ENCODE results near the gene SLK. TPM values are rescaled to one million over a fixed set of nuclear protein-coding genes. Genes with fewer than 3 reads are reported as not detected.
A peak's percentile ranks its signal among the peaks of the same experiment; 100 is the strongest.

SLK gene
- total and polyA plus RNA-seq, 4 donors = 16.0 to 50.2 (median 33.3) TPM

- no peak overlapping the region for H3K27ac ChIP-seq (ENCODE audit: low read depth in 1 of 2, low read length in 2 of 2)
- no peaks in the 10 kb centered on the region for H3K9me3 ChIP-seq (ENCODE audit: control insufficient read depth, low read length)
- peaks cover 2 to 4% of the 10 kb centered on the region in 2 donors for H3K36me3 ChIP-seq (ENCODE audit: control insufficient read depth in 1 of 2, insufficient read depth in 2 of 2, low read length in 1 of 2)
- ATAC-seq (ENCODE audit: low FRiP score) (no peak), DNase-seq (no peak)
- H3K27me3 ChIP-seq (ENCODE audit: control insufficient read depth in 1 of 2, insufficient read depth in 2 of 2, low read length in 1 of 2) = no peaks in the 10 kb centered on the region
- intact Hi-C loops (cut with DNase I) = no loop called here
- 87 to 89% methylated on average over 2 of the region's 2 CpGs for WGBS, 2 donors
- no peaks in the 10 kb centered on the region for H3K4me1 ChIP-seq (ENCODE audit: control insufficient read depth in 1 of 2, insufficient read depth in 2 of 2, low read length in 2 of 2)
- no peak overlapping the region for H3K4me3 ChIP-seq (ENCODE audit: low read length in 2 of 2)
Observed at GRCh38 chr10:104014176-104014575, 47.2 kb downstream of the SLK start.

DNA sequence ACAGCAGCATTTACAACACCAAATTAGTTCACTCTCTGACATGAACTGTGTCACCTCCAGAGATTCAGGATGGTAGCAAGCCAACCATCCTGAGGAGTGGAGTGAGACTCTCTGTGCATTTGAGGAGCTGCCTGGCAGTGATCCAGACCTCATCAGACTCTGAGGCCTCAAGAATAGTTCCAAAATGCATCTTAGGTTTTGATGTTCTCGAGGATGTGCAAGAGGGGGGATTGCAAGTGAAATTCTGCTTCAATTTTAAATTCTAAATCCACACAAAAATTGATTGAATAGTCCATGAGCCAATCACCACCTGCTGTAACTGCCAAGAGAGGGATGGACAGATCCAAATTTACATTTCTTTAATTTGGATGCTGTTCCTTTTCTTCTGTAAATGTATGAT, 49.7 kb downstream of the SLK start:
- intact Hi-C loops (cut with DNase I) = no loop called here
- DNase-seq (no peak), ATAC-seq (ENCODE audit: low FRiP score) (no peak)
- Histone ChIP-seq H3K27me3 (ENCODE audit: control insufficient read depth in 1 of 2, insufficient read depth in 2 of 2, low read length in 1 of 2) (no peaks in the 10 kb centered on the region), H3K4me3 (ENCODE audit: low read length in 2 of 2) (no peak overlapping the region), H3K36me3 (ENCODE audit: control insufficient read depth in 1 of 2, insufficient read depth in 2 of 2, low read length in 1 of 2) (peaks cover 3 to 9% of the 10 kb centered on the region in 2 donors), H3K4me1 (ENCODE audit: control insufficient read depth in 1 of 2, insufficient read depth in 2 of 2, low read length in 2 of 2) (no peaks in the 10 kb centered on the region), H3K27ac (ENCODE audit: low read depth in 1 of 2, low read length in 2 of 2) (no peak overlapping the region), H3K9me3 (ENCODE audit: control insufficient read depth, low read length) (no peaks in the 10 kb centered on the region)
- 86 to 87% methylated on average over 1 of the region's 1 CpG for WGBS, 2 donors

DNA sequence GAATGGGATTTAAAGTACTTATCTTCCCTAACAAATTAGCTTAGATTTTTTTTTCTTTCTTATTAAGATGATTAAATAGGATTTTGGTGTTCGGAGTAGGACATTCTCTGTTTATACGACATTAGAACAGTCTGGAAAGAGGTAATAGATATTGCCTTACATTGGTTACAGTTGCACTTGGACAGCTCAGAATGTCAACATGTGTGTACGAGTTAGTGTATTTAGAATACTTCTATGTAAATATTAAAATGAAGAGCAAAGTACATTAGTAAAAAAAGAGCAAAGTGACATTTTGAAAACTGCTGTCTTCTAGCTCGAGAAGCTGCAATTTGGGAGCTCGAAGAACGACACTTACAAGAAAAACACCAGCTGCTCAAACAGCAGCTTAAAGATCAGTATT, 51.5 kb downstream of the SLK start:
- no peaks in the 10 kb centered on the region for H3K27me3 ChIP-seq (ENCODE audit: control insufficient read depth in 1 of 2, insufficient read depth in 2 of 2, low read length in 1 of 2)
- intact Hi-C loops (cut with DNase I) = no loop called here
- no peaks in the 10 kb centered on the region for H3K9me3 ChIP-seq (ENCODE audit: control insufficient read depth, low read length)
- peaks cover 8% of the 10 kb centered on the region in 2 donors for H3K36me3 ChIP-seq (ENCODE audit: control insufficient read depth in 1 of 2, insufficient read depth in 2 of 2, low read length in 1 of 2)
- no peak for DNase-seq
- H3K27ac ChIP-seq (ENCODE audit: low read depth in 1 of 2, low read length in 2 of 2) = no peak overlapping the region
- H3K4me1 ChIP-seq (ENCODE audit: control insufficient read depth in 1 of 2, insufficient read depth in 2 of 2, low read length in 2 of 2) = no peaks in the 10 kb centered on the region
- ATAC-seq (ENCODE audit: low FRiP score) = no peak
- WGBS, 2 donors = 89 to 90% methylated on average over 6 of the region's 6 CpGs
- H3K4me3 ChIP-seq (ENCODE audit: low read length in 2 of 2) = no peak overlapping the region

DNA sequence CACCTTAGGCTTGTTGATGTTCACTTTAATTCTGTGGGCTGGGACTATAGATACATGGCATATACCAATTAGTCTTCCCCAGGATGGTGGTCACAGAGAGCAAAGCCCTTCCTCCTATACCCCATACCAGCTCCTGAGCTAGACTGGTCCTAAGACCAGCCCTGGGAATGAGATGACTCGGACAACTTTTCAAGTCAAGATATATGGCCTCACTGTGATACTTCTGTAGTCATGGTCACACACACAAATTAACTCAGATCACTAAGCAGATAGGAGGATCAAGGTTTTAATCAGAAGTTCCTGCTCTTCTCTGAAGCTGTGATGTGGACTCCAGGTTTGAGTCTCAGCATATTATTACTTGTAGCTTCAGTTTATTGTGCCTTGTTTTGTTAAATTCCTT, 53.1 kb downstream of the SLK start:
- intact Hi-C loops (cut with DNase I) = no loop called here
- DNase-seq (no peak), ATAC-seq (ENCODE audit: low FRiP score) (no peak)
- peaks cover 10 to 13% of the 10 kb centered on the region in 2 donors for H3K36me3 ChIP-seq (ENCODE audit: control insufficient read depth in 1 of 2, insufficient read depth in 2 of 2, low read length in 1 of 2)
- H3K27ac ChIP-seq (ENCODE audit: low read depth in 1 of 2, low read length in 2 of 2) = no peak overlapping the region
- WGBS, 2 donors = 88% methylated on average over 1 of the region's 1 CpG
- H3K9me3 ChIP-seq (ENCODE audit: control insufficient read depth, low read length) = no peaks in the 10 kb centered on the region
- H3K27me3 ChIP-seq (ENCODE audit: control insufficient read depth in 1 of 2, insufficient read depth in 2 of 2, low read length in 1 of 2) = no peaks in the 10 kb centered on the region
- H3K4me1 ChIP-seq (ENCODE audit: control insufficient read depth in 1 of 2, insufficient read depth in 2 of 2, low read length in 2 of 2) = no peaks in the 10 kb centered on the region
- no peak overlapping the region for H3K4me3 ChIP-seq (ENCODE audit: low read length in 2 of 2)

DNA sequence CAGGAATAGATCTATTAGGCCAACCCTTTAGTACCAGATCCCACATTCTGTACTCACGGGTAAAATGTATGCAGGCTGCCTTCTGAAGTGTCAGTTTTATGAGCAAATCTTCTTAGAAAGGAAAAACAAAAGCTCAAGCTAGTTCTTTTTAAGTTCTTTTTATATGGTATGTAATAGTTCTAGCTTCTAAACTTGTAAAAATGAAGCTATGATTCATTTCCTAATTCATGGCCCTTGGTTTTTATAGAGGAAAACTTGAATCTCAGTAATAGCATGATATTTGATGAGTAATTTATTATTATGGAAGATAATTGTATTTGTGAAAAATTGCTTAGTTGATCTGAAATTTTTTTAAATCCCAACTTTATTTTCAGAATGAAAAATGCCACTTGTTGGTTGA, 54.3 kb downstream of the SLK start:
- no peak overlapping the region for H3K4me3 ChIP-seq (ENCODE audit: low read length in 2 of 2)
- H3K27me3 ChIP-seq (ENCODE audit: control insufficient read depth in 1 of 2, insufficient read depth in 2 of 2, low read length in 1 of 2) = no peaks in the 10 kb centered on the region
- no peak for DNase-seq
- intact Hi-C loops (cut with DNase I) = no loop called here
- H3K9me3 ChIP-seq (ENCODE audit: control insufficient read depth, low read length) = no peaks in the 10 kb centered on the region
- no peaks in the 10 kb centered on the region for H3K4me1 ChIP-seq (ENCODE audit: control insufficient read depth in 1 of 2, insufficient read depth in 2 of 2, low read length in 2 of 2)
- peaks cover 10 to 13% of the 10 kb centered on the region in 2 donors for H3K36me3 ChIP-seq (ENCODE audit: control insufficient read depth in 1 of 2, insufficient read depth in 2 of 2, low read length in 1 of 2)
- H3K27ac ChIP-seq (ENCODE audit: low read depth in 1 of 2, low read length in 2 of 2) = no peak overlapping the region
- whole genome bisulfite sequencing, 2 donors = 95 to 96% methylated on average over 1 of the region's 1 CpG
- ATAC-seq (ENCODE audit: low FRiP score) = no peak

- DNase-seq (no peak), ATAC-seq (ENCODE audit: low FRiP score) (no peak)
- peaks cover 10 to 13% of the 10 kb centered on the region in 2 donors for H3K36me3 ChIP-seq (ENCODE audit: control insufficient read depth in 1 of 2, insufficient read depth in 2 of 2, low read length in 1 of 2)
- 97% methylated on average over 5 of the region's 5 CpGs for WGBS, 2 donors
- intact Hi-C loops (cut with DNase I) = no loop called here
- H3K27me3 ChIP-seq (ENCODE audit: control insufficient read depth in 1 of 2, insufficient read depth in 2 of 2, low read length in 1 of 2) = no peaks in the 10 kb centered on the region
- no peaks in the 10 kb centered on the region for H3K4me1 ChIP-seq (ENCODE audit: control insufficient read depth in 1 of 2, insufficient read depth in 2 of 2, low read length in 2 of 2)
- no peak overlapping the region for H3K4me3 ChIP-seq (ENCODE audit: low read length in 2 of 2)
- no peak overlapping the region for H3K27ac ChIP-seq (ENCODE audit: low read depth in 1 of 2, low read length in 2 of 2)
- H3K9me3 ChIP-seq (ENCODE audit: control insufficient read depth, low read length) = no peaks in the 10 kb centered on the region
Observed at GRCh38 chr10:104022026-104022425, 55.1 kb downstream of the SLK start.

- H3K27ac ChIP-seq (ENCODE audit: low read depth in 1 of 2, low read length in 2 of 2) = no peak overlapping the region
- 75 to 80% methylated on average over 5 of the region's 5 CpGs for WGBS, 2 donors
- H3K27me3 ChIP-seq (ENCODE audit: control insufficient read depth in 1 of 2, insufficient read depth in 2 of 2, low read length in 1 of 2) = no peaks in the 10 kb centered on the region
- no peaks in the 10 kb centered on the region for H3K9me3 ChIP-seq (ENCODE audit: control insufficient read depth, low read length)
- H3K36me3 ChIP-seq (ENCODE audit: control insufficient read depth in 1 of 2, insufficient read depth in 2 of 2, low read length in 1 of 2) = peaks cover 5 to 11% of the 10 kb centered on the region in 2 donors
- H3K4me3 ChIP-seq (ENCODE audit: low read length in 2 of 2) = no peak overlapping the region
- no peaks in the 10 kb centered on the region for H3K4me1 ChIP-seq (ENCODE audit: control insufficient read depth in 1 of 2, insufficient read depth in 2 of 2, low read length in 2 of 2)
- DNase-seq = no peak
- ATAC-seq (ENCODE audit: low FRiP score) = no peak
- intact Hi-C loops (cut with DNase I) = no loop called here
Observed at GRCh38 chr10:104025524-104025923, 58.6 kb downstream of the SLK start.

GRCh38 chr10:104026762-104027161, 59.8 kb downstream of the SLK start:
- intact Hi-C loops (cut with DNase I) = no loop called here
- WGBS, 2 donors = 60 to 63% methylated on average over 2 of the region's 2 CpGs
- DNase-seq (no peak), ATAC-seq (ENCODE audit: low FRiP score) (no peak)
- H3K36me3 ChIP-seq (ENCODE audit: control insufficient read depth in 1 of 2, insufficient read depth in 2 of 2, low read length in 1 of 2) = peaks cover 5 to 9% of the 10 kb centered on the region in 2 donors
- no peaks in the 10 kb centered on the region for H3K27me3 ChIP-seq (ENCODE audit: control insufficient read depth in 1 of 2, insufficient read depth in 2 of 2, low read length in 1 of 2)
- no peaks in the 10 kb centered on the region for H3K9me3 ChIP-seq (ENCODE audit: control insufficient read depth, low read length)
- H3K4me1 ChIP-seq (ENCODE audit: control insufficient read depth in 1 of 2, insufficient read depth in 2 of 2, low read length in 2 of 2) = no peaks in the 10 kb centered on the region
- no peak overlapping the region for H3K27ac ChIP-seq (ENCODE audit: low read depth in 1 of 2, low read length in 2 of 2)
- no peak overlapping the region for H3K4me3 ChIP-seq (ENCODE audit: low read length in 2 of 2)

- Histone ChIP-seq H3K27ac (ENCODE audit: low read depth in 1 of 2, low read length in 2 of 2) (no peak overlapping the region), H3K4me3 (ENCODE audit: low read length in 2 of 2) (no peak overlapping the region), H3K9me3 (ENCODE audit: control insufficient read depth, low read length) (no peaks in the 10 kb centered on the region), H3K4me1 (ENCODE audit: control insufficient read depth in 1 of 2, insufficient read depth in 2 of 2, low read length in 2 of 2) (no peaks in the 10 kb centered on the region), H3K36me3 (ENCODE audit: control insufficient read depth in 1 of 2, insufficient read depth in 2 of 2, low read length in 1 of 2) (peaks cover 3 to 5% of the 10 kb centered on the region in 2 donors), H3K27me3 (ENCODE audit: control insufficient read depth in 1 of 2, insufficient read depth in 2 of 2, low read length in 1 of 2) (no peaks in the 10 kb centered on the region)
- intact Hi-C loops (cut with DNase I) = no loop called here
- DNase-seq (no peak), ATAC-seq (ENCODE audit: low FRiP score) (peak; percentile 22)
- WGBS, 2 donors = 68 to 71% methylated on average over 6 of the region's 6 CpGs
Observed at GRCh38 chr10:104028146-104028545, 61.2 kb downstream of the SLK start.

All from aorta (tissue), 5 donors.